Endothelial cell of umbilical vein (primary cell): Measurements from ENCODE around the gene AHSP.

Experiments
- CTCF ChIP-seq, 2 donors: IDR thresholded peaks; 1 replicate in 1 of 2; 2 replicates in 1 of 2; pipeline ENCODE4 v1.5.1; 2011; ENCODE audit warnings: low read length in 2 of 2, mild to moderate bottlenecking in 2 of 2, moderate library complexity in 2 of 2, control low read depth in 1 of 2, inconsistent platforms in 1 of 2, low read depth in 1 of 2; ENCODE audit not compliant: insufficient read depth in 1 of 2; ENCODE audit errors: extremely low read depth in 1 of 2
- EZH2 ChIP-seq: IDR thresholded peaks from 2 replicates; pipeline ENCODE4 v1.6.1; 2012; ENCODE audit warnings: borderline replicate concordance, low read depth, mild to moderate bottlenecking, moderate library complexity, low read length, inconsistent platforms; ENCODE audit not compliant: severe bottlenecking
- GATA2 ChIP-seq: IDR thresholded peaks from 2 replicates; pipeline ENCODE4 v1.7.0; 2011; ENCODE audit warnings: low read depth, mild to moderate bottlenecking, moderate library complexity, mixed read lengths, low read length; ENCODE audit not compliant: insufficient read length, insufficient read depth
- MAX ChIP-seq: IDR thresholded peaks from 2 replicates; pipeline ENCODE4 v1.6.1; 2011; ENCODE audit not compliant: insufficient read depth, insufficient read length
- POLR2A ChIP-seq: IDR thresholded peaks from 2 replicates; pipeline ENCODE4 v1.6.1; 2012; ENCODE audit warnings: low read depth, mild to moderate bottlenecking, control low read depth, low read length
- POLR2AphosphoS5 ChIP-seq: IDR thresholded peaks from 2 replicates; pipeline ENCODE4 v1.6.1; 2012; ENCODE audit warnings: low read depth, mild to moderate bottlenecking, control low read depth, low read length, moderate library complexity; ENCODE audit not compliant: insufficient read depth

GRCh38 chr16:31522071-31522470 lies 5.6 kb upstream of the AHSP start:
- TF ChIP-seq CTCF (IDR thresholded peaks at IDR 0.05; ENCODE audit: extremely low read depth in 1 of 2, insufficient read depth in 1 of 2, low read depth in 1 of 2, low read length in 2 of 2), result no peak
- no peak for TF ChIP-seq POLR2AphosphoS5
- no peak for TF ChIP-seq EZH2
- TF ChIP-seq POLR2A, result no peak
- no peak for TF ChIP-seq GATA2
- no peak for TF ChIP-seq MAX
